Mononuclear cell (primary cell): ENCODE results near the gene CSRNP3. TPM values are rescaled to one million over a fixed set of nuclear protein-coding genes. Genes with fewer than 3 reads are reported as not detected.
"Not testable (repeated sequence)": the region's sequence is repeated elsewhere in the genome, so short reads cannot be mapped to it uniquely, and the experiment has no call there.

Experiments
- H3K27me3 ChIP-seq: 2 replicates; pipeline ENCODE4 v1.6.0; 2011; ENCODE audit warnings: low read length, control low read depth; ENCODE audit not compliant: insufficient read depth
- H3K4me1 ChIP-seq: 2 replicates; pipeline ENCODE4 v1.5.1; 2011; ENCODE audit warnings: mild to moderate bottlenecking, low read length, control low read depth; ENCODE audit not compliant: insufficient read depth
- H3K4me3 ChIP-seq: 2 replicates; pipeline ENCODE4 v1.5.1; 2011; ENCODE audit warnings: mild to moderate bottlenecking, low read length, moderate library complexity
- H3K9me3 ChIP-seq: 2 replicates; pipeline ENCODE4 v1.5.1; 2011; ENCODE audit warnings: low read depth, mild to moderate bottlenecking, control low read depth, low read length
- total RNA-seq: library from RNA; depleted of rRNA; stranded (reverse); fragments of >200 nt; gene quantifications from one replicate; pipeline ENCODE4 v1.2.3, GENCODE V29; 2012

Gene CSRNP3
- total RNA-seq, 1 donor: under 0.01 TPM

DNA sequence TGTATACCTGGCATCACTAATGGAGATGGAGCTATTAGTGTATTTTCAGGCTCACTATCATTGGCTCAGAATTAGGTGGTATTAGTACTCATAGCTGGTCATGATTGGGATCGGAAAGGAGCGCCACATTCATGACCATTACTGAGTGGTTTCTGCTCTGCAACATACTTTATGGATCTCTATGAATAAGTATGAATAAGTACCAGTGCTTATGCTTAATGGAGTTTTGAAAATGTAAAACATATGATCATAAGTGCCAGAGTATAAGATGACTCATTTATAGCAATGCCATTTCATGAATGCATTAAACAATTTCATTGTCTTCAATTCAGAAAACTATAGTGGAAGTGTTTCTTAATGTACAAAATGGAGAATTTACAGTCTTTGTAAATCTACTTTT lies 167.9 kb downstream of the CSRNP3 start:
- H3K9me3 ChIP-seq: no peaks in the 10 kb centered on the region
- H3K4me1 ChIP-seq: no peaks in the 10 kb centered on the region
- H3K27me3 ChIP-seq: no peaks in the 10 kb centered on the region
- no peak overlapping the region for H3K4me3 ChIP-seq

DNA sequence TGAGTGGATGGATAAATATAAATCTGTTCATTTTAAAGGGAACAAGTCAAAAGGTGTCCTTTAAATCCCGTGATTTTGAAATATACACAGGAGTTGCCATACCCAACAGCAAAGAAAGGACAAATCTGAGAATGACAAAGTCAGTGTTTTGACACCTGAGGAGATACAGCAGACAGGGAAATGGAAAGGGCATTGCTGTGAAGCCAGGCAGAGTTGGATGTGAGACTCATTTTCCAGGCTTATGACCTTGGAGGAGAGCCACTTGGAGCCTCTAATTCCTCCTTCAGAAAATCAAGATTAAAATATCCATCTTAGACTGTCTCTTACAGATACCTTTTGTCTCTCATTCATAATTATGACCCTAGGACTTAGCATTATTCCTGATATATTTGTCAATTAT lies 170.0 kb downstream of the CSRNP3 start:
- Histone ChIP-seq H3K4me1 (no peaks in the 10 kb centered on the region), H3K4me3 (no peak overlapping the region), H3K27me3 (no peaks in the 10 kb centered on the region), H3K9me3 (no peaks in the 10 kb centered on the region)

GRCh38 chr2:165640247-165640929 lies 170.9 kb downstream of the CSRNP3 start:
- H3K9me3 ChIP-seq: no peaks in the 10 kb centered on the region
- no peak overlapping the region for H3K4me3 ChIP-seq
- no peaks in the 10 kb centered on the region for H3K4me1 ChIP-seq
- H3K27me3 ChIP-seq: no peaks in the 10 kb centered on the region

DNA sequence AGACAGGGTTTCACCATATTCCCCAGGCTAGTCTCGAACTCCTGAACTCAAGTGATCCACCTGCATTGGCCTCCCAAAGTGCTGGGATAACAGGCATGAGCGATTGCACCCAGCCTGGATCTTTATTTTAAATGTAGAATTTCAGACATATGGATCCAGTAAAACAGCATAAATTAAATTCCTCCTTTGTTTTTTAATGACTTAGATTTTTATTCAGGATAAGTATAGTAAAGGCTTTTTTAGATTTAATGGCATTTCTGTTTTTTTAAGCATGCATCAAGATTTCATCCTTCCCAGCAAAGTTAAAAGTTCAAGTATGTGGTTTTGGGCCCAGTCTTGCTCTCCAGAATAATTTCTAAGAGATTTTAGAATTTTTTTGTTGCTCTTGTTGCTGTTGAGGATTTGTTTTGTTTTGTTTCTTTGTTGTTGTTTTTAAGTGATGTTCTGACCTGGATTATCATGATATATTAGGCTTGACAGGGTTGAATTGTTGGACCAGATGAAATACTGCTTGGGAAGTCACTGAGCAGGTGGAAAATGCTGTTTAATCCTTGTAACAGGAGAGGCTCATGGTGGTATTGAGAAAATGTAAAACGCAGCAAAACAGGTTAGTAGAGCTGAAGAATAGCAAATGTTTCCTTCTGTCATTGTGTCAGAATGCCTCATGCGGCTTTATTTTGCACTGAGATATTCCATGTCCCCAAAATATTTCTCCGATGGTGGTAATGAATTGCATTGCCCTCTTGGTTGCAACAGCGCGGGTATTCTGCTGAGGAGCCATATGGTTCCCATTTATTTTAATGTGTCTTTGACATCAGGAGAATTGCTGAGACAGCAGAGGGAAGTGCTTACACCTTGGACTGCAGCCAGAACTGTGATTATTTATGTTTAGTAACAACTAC lies 176.7 kb downstream of the CSRNP3 start:
- Histone ChIP-seq H3K9me3 (no peaks in the 10 kb centered on the region), H3K4me1 (no peaks in the 10 kb centered on the region), H3K27me3 (no peaks in the 10 kb centered on the region)

GRCh38 chr2:165647409-165647808 lies 177.9 kb downstream of the CSRNP3 start:
- Histone ChIP-seq H3K4me3 (no peak overlapping the region), H3K9me3 (no peaks in the 10 kb centered on the region), H3K27me3 (no peaks in the 10 kb centered on the region), H3K4me1 (no peaks in the 10 kb centered on the region)

More for the DNA sequence above, 176.7 kb downstream of the CSRNP3 start:
- no peak overlapping the region for H3K4me3 ChIP-seq

DNA sequence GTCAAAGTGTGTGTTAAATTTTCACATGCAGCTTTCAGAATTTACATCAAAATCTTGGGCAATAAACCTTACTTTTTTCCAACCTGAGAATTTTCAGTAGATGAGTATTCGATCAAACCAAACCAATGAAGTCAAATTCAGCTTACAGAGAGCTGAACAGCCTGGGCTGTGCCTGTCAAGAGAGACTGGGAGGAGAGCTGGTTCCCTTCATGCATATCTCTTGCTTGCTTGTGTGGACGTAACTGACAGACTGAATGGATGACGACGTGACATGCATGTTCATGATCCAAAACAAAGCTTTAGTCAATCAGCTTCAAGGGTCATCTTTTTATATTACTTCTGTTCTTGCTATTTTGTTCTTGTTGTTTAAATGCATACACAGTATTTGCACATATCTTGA lies 179.3 kb downstream of the CSRNP3 start:
- H3K4me1 ChIP-seq: no peaks in the 10 kb centered on the region
- no peaks in the 10 kb centered on the region for H3K27me3 ChIP-seq
- H3K4me3 ChIP-seq: no peak overlapping the region

GRCh38 chr2:165651233-165651632 lies 181.7 kb downstream of the CSRNP3 start:
- Histone ChIP-seq H3K4me1 (no peaks in the 10 kb centered on the region), H3K4me3 (no peak overlapping the region), H3K9me3 (no peaks in the 10 kb centered on the region), H3K27me3 (no peaks in the 10 kb centered on the region)

More for the DNA sequence above, 179.3 kb downstream of the CSRNP3 start:
- no peaks in the 10 kb centered on the region for H3K9me3 ChIP-seq

DNA sequence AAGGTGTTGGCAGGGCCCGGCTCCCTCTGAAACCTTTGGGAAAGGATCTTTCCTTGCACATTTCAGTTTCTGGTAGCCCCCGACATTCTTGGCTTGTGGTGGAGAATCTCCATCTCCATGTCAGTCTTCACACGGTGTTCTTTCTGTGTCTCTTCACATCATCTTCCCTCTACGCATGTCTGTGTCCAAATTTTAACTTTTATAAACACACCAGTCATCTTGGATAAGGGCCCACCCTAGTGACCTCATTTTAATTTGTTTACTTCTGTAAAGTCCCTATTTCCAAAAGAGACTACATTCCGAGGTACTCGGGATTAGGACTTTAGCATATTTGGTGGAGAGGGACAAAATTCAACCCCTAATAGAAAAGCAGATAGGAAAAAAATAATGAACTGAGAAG lies 186.2 kb downstream of the CSRNP3 start:
- Histone ChIP-seq H3K27me3 (no peaks in the 10 kb centered on the region), H3K4me3 (no peak overlapping the region), H3K4me1 (no peaks in the 10 kb centered on the region), H3K9me3 (no peaks in the 10 kb centered on the region)

DNA sequence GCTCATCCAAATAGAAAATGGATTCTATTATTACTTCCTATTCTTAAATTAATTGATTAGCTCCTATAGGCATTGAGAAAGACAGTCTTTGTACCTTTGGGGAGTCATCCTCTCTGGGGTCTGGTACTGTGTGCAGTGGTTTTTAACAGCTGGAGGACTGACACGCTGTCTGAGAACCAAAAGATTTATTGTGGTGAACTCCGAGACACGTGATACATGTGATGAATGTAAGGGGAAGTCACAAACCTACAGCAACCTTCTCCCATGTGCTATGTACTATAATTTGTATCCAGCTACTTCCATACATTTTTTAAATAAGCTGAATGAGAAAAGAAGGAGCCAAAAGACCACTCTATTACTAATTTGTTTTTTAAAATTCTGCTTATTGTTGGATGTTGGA lies 190.9 kb downstream of the CSRNP3 start:
- no peaks in the 10 kb centered on the region for H3K9me3 ChIP-seq
- H3K4me3 ChIP-seq: no peak overlapping the region
- no peaks in the 10 kb centered on the region for H3K27me3 ChIP-seq
- no peaks in the 10 kb centered on the region for H3K4me1 ChIP-seq

DNA sequence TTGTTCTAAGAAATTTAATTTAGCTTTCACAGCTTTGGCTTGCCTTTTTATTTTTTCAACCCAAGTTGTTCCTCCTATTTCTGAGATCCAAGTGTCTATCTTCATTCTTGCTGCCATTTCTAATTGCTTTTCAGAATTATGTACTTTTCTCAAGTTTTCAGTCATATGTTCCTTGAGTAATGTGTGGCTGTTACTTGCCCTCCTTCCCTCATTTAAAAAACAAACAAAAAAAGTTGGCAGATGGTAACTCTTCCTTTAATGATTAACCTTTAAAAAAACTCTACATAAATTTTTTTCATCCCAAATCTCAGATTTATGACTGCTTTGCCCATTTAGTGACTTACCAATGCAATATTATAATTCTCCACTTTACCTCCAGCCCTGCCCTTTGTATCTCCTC lies 193.2 kb downstream of the CSRNP3 start:
- Histone ChIP-seq H3K27me3 (no peaks in the 10 kb centered on the region), H3K4me1 (no peaks in the 10 kb centered on the region), H3K4me3 (no peak overlapping the region), H3K9me3 (no peaks in the 10 kb centered on the region)

DNA sequence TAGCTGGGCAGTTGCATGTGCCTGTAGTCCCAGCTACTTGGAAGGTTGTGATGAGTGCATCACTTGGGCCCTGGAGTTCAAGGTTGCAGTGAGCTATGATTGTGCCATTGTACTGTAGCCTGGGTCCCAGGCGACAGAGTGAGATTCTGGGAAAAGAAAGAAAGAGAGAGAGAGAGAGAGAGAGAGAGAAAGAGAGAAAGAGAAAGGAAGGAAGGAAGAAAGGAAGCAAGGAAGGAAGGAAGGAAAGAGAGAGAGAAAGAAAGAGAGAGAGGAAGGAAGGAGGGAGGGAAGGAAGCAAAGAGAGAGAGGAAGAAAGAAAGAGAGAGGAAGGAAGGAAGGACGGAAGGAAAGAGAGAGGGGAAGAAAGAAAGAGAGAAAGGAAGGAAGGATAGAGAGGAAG lies 196.1 kb downstream of the CSRNP3 start:
- Histone ChIP-seq H3K9me3 (no peaks in the 10 kb centered on the region), H3K27me3 (no peaks in the 10 kb centered on the region), H3K4me1 (no peaks in the 10 kb centered on the region), H3K4me3 (no peak overlapping the region)

GRCh38 chr2:165666073-165666472 lies 196.6 kb downstream of the CSRNP3 start:
- not testable (repeated sequence) for H3K4me1 ChIP-seq, H3K9me3 ChIP-seq, H3K4me3 ChIP-seq, H3K27me3 ChIP-seq

DNA sequence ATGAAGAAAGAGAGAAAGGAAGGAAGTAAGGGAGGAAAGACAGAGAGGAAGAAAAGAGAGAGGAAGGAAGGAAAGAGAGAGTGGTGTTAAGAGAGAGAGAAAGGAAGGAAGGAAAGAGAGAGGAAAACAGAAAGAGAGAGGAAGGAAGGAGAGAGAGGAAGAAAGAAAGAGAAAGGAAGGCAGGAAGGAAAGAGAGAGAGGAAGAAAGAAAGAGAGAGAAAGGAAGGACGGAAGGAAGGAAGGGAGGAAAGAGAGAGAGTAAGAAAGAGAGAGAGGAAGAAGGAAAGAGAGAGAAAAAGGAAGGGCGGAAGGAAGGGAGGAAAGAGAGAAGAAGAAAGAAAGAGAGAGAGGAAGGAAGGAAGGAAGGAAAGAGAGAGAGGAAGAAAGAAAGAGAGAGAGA lies 197.1 kb downstream of the CSRNP3 start:
- no peak overlapping the region for H3K4me3 ChIP-seq
- no peaks in the 10 kb centered on the region for H3K9me3 ChIP-seq
- H3K27me3 ChIP-seq: no peaks in the 10 kb centered on the region
- no peaks in the 10 kb centered on the region for H3K4me1 ChIP-seq

GRCh38 chr2:165667375-165667774 lies 197.9 kb downstream of the CSRNP3 start:
- no peaks in the 10 kb centered on the region for H3K27me3 ChIP-seq
- no peak overlapping the region for H3K4me3 ChIP-seq
- no peaks in the 10 kb centered on the region for H3K4me1 ChIP-seq
- H3K9me3 ChIP-seq: no peaks in the 10 kb centered on the region

- Histone ChIP-seq H3K4me3 (no peak overlapping the region), H3K27me3 (no peaks in the 10 kb centered on the region), H3K4me1 (no peaks in the 10 kb centered on the region), H3K9me3 (no peaks in the 10 kb centered on the region)
These were observed 205.3 kb downstream of the CSRNP3 start for GRCh38 chr2:165674780-165675179.
